ENCODE data around the gene CLSTN2.

CLSTN2 gene

DNA sequence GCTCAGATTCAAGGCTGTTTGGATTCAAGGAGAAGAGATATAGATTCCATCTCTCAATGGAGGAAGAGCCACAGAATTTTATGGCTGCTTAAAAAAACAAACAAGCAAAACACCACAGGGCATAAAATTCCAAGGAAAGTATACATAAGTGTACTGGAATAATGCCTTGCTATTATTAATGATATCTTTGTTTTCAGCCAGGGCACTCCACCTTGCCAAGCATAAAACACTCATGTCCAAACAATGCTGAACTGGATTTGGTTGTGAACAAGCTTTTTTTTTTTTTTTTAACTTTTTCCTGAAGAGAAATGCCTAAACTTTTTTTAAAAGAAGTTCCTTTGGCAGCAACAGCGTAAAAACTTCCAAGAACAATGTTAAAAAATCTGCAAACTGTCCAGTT lies 4.8 kb upstream of the CLSTN2 start:
- TF ChIP-seq CTCF (IDR thresholded peaks at IDR 0.05; ENCODE audit: control insufficient read depth, insufficient read depth, low read depth, low read length, missing control alignments): no peak
- no peak for DNase-seq (ENCODE audit: low read depth)
- H3K4me3 ChIP-seq (ENCODE audit: control insufficient read depth, low read depth, low read length): no peak overlapping the region

GRCh38 chr3:139933766-139934165 lies 1.2 kb upstream of the CLSTN2 start:
- no peak overlapping the region for H3K4me3 ChIP-seq (ENCODE audit: control insufficient read depth, low read depth, low read length)
- TF ChIP-seq CTCF (IDR thresholded peaks at IDR 0.05; ENCODE audit: control insufficient read depth, insufficient read depth, low read depth, low read length, missing control alignments): no peak
- no peak for DNase-seq (ENCODE audit: low read depth)

DNA sequence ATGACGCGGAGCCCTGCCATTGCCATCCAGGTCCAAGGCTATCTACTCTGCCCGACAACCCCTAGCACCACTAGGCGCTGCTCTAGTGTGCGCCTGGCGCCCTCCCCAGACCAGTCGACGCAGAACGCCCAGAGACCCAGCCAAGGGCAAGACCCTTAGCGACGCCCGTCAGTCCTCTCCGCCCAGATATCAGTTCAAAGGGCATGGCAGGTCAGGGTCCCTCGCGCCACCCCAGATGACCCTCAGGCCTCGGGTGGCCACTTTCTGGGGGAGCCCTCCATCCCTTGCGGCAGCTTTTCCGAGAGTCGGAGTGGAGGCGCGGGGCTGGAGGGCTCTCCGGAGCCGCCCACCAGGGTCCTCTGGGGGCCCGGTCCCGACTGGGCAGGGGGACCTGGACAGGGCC lies 371 bp upstream of the CLSTN2 start:
- DNase-seq (ENCODE audit: low read depth): no peak
- no peak overlapping the region; the same call in 1 of the 2 replicates for H3K4me3 ChIP-seq (ENCODE audit: control insufficient read depth, low read depth, low read length)
- peak; percentile 25 for TF ChIP-seq CTCF (IDR thresholded peaks at IDR 0.05; ENCODE audit: control insufficient read depth, insufficient read depth, low read depth, low read length, missing control alignments)

DNA sequence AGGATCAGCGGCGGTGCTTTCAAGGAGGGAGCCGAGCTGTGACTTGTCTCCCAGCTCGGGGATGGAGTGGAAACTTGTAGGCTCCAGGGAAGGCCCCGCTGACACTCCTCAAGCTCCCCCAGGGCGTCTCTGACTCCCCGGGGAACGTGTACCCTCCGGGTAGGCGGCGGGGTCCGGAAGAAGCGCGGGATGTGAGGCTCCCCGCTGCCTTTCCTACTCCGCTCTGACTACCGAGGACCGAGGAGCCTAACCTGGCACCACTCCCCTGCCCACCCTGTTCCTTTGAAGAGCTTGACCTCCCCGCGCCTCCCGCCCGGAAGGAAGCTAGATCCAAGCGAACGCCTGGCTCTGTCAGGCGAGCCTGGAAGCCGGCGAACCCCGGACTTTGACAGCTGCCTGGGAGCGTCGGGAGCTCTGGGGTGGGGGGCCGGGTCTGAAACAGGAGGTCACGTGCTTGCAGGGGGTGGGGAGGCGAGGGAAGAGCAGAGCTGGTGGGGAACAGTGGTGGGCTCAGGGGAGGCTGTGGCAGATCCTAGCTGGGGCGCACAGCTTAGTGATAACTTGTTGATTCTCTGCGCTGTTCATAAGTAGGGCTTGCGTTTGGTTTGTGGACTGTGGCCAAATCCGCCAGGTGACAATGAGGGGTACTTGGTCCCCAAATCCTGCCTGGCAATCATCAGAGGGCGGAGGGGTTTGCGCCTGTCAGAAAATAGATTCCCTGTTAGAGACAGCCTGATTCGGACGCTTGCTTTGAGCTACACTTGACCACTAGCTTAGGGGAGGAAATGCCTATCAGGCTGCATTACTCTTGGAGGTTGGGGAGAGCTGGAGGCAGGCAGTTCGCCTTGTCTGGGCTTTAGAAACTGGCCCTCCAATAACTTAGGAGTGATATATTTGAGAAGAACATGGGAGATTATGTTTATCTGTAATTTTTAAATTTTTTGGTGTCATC lies 1.2 kb downstream of the CLSTN2 start:
- DNase-seq (ENCODE audit: low read depth): no peak
- H3K4me3 ChIP-seq (ENCODE audit: control insufficient read depth, low read depth, low read length): no peak overlapping the region
- no peak for TF ChIP-seq CTCF (IDR thresholded peaks at IDR 0.05; ENCODE audit: control insufficient read depth, insufficient read depth, low read depth, low read length, missing control alignments)

GRCh38 chr3:139937674-139938279 lies 2.8 kb downstream of the CLSTN2 start:
- peak; percentile 10 for DNase-seq (ENCODE audit: low read depth)

More at GRCh38 chr3:139937674-139938279, 2.8 kb downstream of the CLSTN2 start:
- TF ChIP-seq CTCF (IDR thresholded peaks at IDR 0.05; ENCODE audit: control insufficient read depth, insufficient read depth, low read depth, low read length, missing control alignments): peak; percentile 83
- no peak overlapping the region for H3K4me3 ChIP-seq (ENCODE audit: control insufficient read depth, low read depth, low read length)

Measured in AG09309 (cell line).